C4-2B (cell line): ENCODE data around the gene OGA.

Experiments used
- ZFX ChIP-seq: fragments of 450-650 bp; IDR thresholded peaks from 2 replicates; pipeline ENCODE4 v1.6.1; 2017
- TF ChIP-seq, protein P1 (sequence below): fragments of 450-650 bp; conservative IDR thresholded peaks from 2 replicates; pipeline ENCODE4 v1.5.1; 2017; ENCODE audit warnings: mild to moderate bottlenecking

DNA sequence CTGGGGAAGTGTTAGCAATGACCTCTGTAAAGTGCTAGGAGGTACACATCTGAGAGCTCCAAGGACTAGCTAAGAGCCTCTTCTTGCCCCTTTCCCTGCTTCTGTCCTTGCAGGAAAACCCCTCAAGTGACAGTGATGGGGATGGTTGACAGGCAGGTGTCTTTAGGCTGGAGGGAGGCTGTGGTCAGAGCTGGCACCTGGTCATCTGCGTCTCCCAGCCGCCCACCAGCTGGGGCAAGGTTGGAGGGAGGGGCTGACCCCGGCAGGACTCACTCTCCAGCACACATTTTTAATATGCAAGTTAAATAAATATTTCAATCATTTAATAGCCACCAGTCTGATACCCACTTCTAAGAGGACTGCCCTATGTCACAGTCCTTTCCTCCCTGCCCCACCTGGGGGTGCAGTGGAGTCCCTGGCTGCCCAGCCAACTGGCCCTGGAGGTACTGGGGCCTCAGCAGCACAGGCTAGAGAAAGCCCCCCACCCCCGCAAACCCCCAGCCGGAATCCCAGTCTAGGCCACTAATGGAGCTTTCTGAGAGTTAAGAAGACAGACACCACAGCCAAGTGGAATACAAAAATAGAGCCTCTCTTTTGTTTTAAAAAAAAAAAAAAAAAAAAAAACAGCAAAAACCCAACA lies 48.6 kb downstream of the OGA start:
- TF ChIP-seq, protein P1, sequence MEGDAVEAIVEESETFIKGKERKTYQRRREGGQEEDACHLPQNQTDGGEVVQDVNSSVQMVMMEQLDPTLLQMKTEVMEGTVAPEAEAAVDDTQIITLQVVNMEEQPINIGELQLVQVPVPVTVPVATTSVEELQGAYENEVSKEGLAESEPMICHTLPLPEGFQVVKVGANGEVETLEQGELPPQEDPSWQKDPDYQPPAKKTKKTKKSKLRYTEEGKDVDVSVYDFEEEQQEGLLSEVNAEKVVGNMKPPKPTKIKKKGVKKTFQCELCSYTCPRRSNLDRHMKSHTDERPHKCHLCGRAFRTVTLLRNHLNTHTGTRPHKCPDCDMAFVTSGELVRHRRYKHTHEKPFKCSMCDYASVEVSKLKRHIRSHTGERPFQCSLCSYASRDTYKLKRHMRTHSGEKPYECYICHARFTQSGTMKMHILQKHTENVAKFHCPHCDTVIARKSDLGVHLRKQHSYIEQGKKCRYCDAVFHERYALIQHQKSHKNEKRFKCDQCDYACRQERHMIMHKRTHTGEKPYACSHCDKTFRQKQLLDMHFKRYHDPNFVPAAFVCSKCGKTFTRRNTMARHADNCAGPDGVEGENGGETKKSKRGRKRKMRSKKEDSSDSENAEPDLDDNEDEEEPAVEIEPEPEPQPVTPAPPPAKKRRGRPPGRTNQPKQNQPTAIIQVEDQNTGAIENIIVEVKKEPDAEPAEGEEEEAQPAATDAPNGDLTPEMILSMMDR, result no peak
- no peak for TF ChIP-seq ZFX
